WI38 (cell line): ENCODE data around the gene C5orf34.
A peak's percentile ranks its signal among the peaks of the same experiment; 100 is the strongest.
"Not testable (repeated sequence)": the region's sequence is repeated elsewhere in the genome, so short reads cannot be mapped to it uniquely, and the experiment has no call there.

Experiments
- H3K4me3 ChIP-seq: 2 replicates; pipeline ENCODE4 v1.5.1; 2011; ENCODE audit warnings: low read depth, mild to moderate bottlenecking, control low read depth, low read length
- CTCF ChIP-seq: IDR thresholded peaks from 2 replicates; pipeline ENCODE4 v1.5.1; 2012; ENCODE audit warnings: low read depth, mild to moderate bottlenecking, control low read depth, low read length

C5orf34 gene

GRCh38 chr5:43555895-43556606 is 41.1 kb upstream of the C5orf34 start:
- H3K4me3 ChIP-seq, result peak overlapping the region; percentile 93
- TF ChIP-seq CTCF, result no peak

- TF ChIP-seq CTCF, result no peak
- H3K4me3 ChIP-seq, result 0 out of 2 replicates have a peak overlapping the region, but pooled peaks have one; percentile 8
Observed at GRCh38 chr5:43554497-43554896, 39.5 kb upstream of the C5orf34 start.

DNA sequence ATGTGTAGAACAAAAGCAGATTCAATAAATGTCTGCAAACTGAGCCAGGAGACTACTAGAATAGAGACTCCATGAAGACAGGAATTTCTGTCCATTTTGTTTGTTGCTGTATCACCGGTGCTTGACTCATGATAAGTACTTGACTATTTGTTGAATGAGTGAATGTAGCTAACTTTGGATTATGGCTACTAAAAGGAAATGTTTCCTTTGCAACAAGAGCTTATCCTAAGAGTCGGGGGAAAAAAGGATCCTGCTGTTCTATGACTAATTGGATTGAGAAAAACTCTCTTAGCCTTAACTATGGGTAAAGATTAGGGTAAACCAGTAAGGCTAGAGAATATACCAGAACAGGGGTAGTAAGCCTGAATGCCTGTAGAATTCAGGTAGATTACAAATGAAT is 38.4 kb upstream of the C5orf34 start:
- no peak for TF ChIP-seq CTCF
- H3K4me3 ChIP-seq, result no peak overlapping the region

DNA sequence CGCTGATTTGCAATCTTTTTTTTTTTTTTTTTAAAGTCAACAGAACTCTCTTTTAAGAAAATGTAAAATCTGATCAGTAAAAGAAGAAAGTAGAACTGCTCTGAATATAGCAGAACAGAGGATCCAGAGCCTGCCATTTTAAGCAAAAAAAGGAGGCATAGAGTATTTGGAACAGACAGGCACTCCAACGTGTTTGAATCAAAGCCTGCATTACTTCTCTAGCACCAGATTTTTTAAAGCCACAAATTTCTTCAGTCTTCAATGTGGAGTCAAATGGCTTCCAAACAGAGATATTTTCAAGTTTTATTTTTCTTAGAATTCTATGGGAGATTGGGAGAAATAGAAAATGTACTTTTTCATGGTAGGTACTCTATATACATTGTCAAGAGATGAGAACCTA is 36.8 kb upstream of the C5orf34 start:
- no peak overlapping the region for H3K4me3 ChIP-seq
- no peak for TF ChIP-seq CTCF

DNA sequence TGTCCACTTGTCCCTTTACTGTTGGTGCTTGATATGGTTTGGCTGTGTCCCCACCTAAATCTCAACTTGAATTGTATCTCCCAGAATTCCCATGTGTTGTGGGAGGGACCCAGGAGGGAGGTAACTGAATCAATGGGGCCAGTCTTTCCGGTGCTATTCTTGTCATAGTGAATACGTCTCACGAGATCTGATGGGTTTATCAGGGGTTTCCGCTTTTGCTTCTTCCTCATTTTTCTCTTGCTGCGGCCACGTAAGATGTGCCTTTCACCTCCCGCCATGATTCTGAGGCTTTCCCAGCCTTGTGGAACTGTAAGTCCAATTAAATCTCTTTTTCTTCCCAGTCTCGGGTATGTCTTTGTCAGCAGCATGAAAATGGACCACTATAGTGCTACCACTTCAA is 34.3 kb upstream of the C5orf34 start:
- H3K4me3 ChIP-seq, result not testable (repeated sequence)

- no peak for TF ChIP-seq CTCF
Observed at GRCh38 chr5:43548358-43548757, 33.4 kb upstream of the C5orf34 start.

DNA sequence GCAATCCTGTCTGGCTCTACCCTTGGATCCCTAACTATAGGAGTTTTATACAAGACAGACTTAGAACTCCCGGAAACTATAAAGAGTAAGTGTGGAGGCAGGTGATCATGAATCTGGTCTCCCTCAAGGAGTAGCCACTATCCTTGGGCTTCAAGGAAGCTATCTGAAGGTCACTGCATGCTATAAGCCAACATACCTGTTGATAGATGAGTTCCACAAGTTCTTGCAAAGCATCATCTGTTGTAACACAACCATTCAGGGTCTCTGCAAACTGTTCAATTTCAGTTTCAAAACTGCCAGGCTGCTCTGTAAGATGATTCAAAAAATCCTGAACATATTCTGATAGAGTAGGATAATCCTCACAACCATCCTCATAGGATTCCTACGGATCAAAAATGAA is 32.6 kb upstream of the C5orf34 start:
- no peak for TF ChIP-seq CTCF
- no peak overlapping the region for H3K4me3 ChIP-seq

More at GRCh38 chr5:43548358-43548757, 33.4 kb upstream of the C5orf34 start:
- H3K4me3 ChIP-seq, result no peak overlapping the region

- no peak for TF ChIP-seq CTCF
- H3K4me3 ChIP-seq, result no peak overlapping the region
Observed at GRCh38 chr5:43543434-43543833, 28.5 kb upstream of the C5orf34 start.
